HG03565 (cell line): Measurements from ENCODE around the gene RAB3GAP1.

Source experiments
- ATAC-seq: cut with Tn5 transposase; IDR thresholded peaks from one replicate; pipeline ENCODE4 v1.9.1; 2021; ENCODE audit warnings: mild to moderate bottlenecking, moderate library complexity; ENCODE audit not compliant: unreplicated experiment

RAB3GAP1 gene

GRCh38 chr2:135208016-135208415 is 155.9 kb downstream of the RAB3GAP1 start:
- no peak for ATAC-seq

GRCh38 chr2:135212757-135213156 is 160.7 kb downstream of the RAB3GAP1 start:
- no peak for ATAC-seq

GRCh38 chr2:135218426-135218825 is 166.3 kb downstream of the RAB3GAP1 start:
- ATAC-seq = no peak

GRCh38 chr2:135219226-135219625 is 167.1 kb downstream of the RAB3GAP1 start:
- ATAC-seq = no peak
